Measurements from ENCODE around the gene MPPED2. TPM values are rescaled to one million over a fixed set of nuclear protein-coding genes. Genes with fewer than 3 reads are reported as not detected.

Gene MPPED2
- total and polyA plus RNA-seq, 12 donors: 2.1 to 28.3 (median 5.7) TPM

GRCh38 chr11:30505603-30506002, 80.5 kb downstream of the MPPED2 start:
- Histone ChIP-seq H3K36me3 (replicated peaks in 1 of 2) (no peaks in the 10 kb centered on the region), H3K9me3 (replicated peaks in 1 of 3) (no peaks in the 10 kb centered on the region), H3K4me3 (no peak overlapping the region), H3K4me1 (replicated peaks in 1 of 2) (no peaks in the 10 kb centered on the region), H3K27ac (no peak overlapping the region), H3K27me3 (no peaks in the 10 kb centered on the region)
- intact Hi-C loops (cut with DNase I): no loop called here
- no peak for TF ChIP-seq POLR2A (IDR thresholded peaks at IDR 0.05)
- TF ChIP-seq, protein P1, sequence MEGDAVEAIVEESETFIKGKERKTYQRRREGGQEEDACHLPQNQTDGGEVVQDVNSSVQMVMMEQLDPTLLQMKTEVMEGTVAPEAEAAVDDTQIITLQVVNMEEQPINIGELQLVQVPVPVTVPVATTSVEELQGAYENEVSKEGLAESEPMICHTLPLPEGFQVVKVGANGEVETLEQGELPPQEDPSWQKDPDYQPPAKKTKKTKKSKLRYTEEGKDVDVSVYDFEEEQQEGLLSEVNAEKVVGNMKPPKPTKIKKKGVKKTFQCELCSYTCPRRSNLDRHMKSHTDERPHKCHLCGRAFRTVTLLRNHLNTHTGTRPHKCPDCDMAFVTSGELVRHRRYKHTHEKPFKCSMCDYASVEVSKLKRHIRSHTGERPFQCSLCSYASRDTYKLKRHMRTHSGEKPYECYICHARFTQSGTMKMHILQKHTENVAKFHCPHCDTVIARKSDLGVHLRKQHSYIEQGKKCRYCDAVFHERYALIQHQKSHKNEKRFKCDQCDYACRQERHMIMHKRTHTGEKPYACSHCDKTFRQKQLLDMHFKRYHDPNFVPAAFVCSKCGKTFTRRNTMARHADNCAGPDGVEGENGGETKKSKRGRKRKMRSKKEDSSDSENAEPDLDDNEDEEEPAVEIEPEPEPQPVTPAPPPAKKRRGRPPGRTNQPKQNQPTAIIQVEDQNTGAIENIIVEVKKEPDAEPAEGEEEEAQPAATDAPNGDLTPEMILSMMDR (IDR thresholded peaks at IDR 0.05): no peak
- no peak for DNase-seq
- WGBS, 4 donors: 83 to 93% (median 90%) methylated on average over 3 of the region's 3 CpGs

GRCh38 chr11:30504468-30504867, 81.7 kb downstream of the MPPED2 start:
- no peak overlapping the region for H3K4me3 ChIP-seq
- no peak for TF ChIP-seq POLR2A (IDR thresholded peaks at IDR 0.05)
- TF ChIP-seq, protein P1 (IDR thresholded peaks at IDR 0.05): no peak
- no peaks in the 10 kb centered on the region for H3K36me3 ChIP-seq (replicated peaks in 1 of 2)
- WGBS, 4 donors: 37 to 67% (median 54%) methylated on average over 2 of the region's 2 CpGs
- H3K27ac ChIP-seq: no peak overlapping the region
- no peaks in the 10 kb centered on the region for H3K9me3 ChIP-seq (replicated peaks in 1 of 3)
- intact Hi-C loops (cut with DNase I): no loop called here
- no peak for DNase-seq
- no peaks in the 10 kb centered on the region for H3K27me3 ChIP-seq
- H3K4me1 ChIP-seq (replicated peaks in 1 of 2): no peaks in the 10 kb centered on the region

DNA sequence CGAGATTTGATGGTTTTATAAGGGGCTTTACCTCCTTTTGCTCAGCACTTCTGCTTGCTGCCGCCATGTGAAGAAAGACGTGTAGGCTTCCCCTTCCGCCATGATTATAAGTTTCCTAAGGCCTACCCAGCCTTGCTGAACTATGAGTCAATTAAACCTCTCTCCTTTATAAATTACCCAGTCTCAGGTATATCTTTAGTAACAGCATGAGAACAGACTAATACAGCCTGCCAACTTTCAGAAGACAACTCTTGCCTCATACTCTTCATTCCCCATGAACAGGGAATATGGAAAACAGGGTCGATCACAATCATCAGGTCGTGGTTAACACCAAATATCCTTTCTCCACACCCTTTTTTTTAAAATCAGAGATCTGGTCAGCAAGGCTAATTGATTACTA, 83.0 kb downstream of the MPPED2 start:
- no peak overlapping the region for H3K27ac ChIP-seq
- DNase-seq: no peak
- intact Hi-C loops (cut with DNase I): no loop called here
- 76 to 93% (median 86%) methylated on average over 6 of the region's 6 CpGs for WGBS, 4 donors
- H3K27me3 ChIP-seq: no peaks in the 10 kb centered on the region
- no peak overlapping the region for H3K4me3 ChIP-seq
- no peaks in the 10 kb centered on the region for H3K9me3 ChIP-seq (replicated peaks in 1 of 3)
- no peak for TF ChIP-seq POLR2A (IDR thresholded peaks at IDR 0.05)
- TF ChIP-seq, protein P1 (IDR thresholded peaks at IDR 0.05): no peak
- H3K36me3 ChIP-seq (replicated peaks in 1 of 2): no peaks in the 10 kb centered on the region
- no peaks in the 10 kb centered on the region for H3K4me1 ChIP-seq (replicated peaks in 1 of 2)

DNA sequence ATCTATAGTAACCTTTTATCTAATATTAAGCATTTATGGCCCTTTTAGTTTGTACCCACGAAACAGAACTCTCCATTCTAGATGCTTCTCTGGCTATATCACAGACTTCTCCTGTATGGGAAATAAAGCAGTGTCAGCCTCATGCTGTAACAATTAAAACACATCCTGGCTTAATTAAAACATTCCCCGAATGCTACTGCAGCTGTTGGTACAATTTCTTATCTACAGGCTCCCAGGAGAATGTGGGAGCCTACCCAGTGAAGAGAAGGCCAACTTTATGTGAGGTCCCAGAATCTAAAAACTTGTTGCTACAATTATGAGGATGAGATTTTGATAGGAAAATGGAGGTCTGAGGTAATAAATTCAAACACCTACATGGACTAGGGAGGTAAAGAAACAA, 83.8 kb downstream of the MPPED2 start:
- Histone ChIP-seq H3K27me3 (no peaks in the 10 kb centered on the region), H3K36me3 (replicated peaks in 1 of 2) (no peaks in the 10 kb centered on the region), H3K9me3 (replicated peaks in 1 of 3) (no peaks in the 10 kb centered on the region), H3K4me1 (replicated peaks in 1 of 2) (no peaks in the 10 kb centered on the region), H3K27ac (no peak overlapping the region), H3K4me3 (no peak overlapping the region)
- TF ChIP-seq POLR2A (IDR thresholded peaks at IDR 0.05): no peak
- TF ChIP-seq, protein P1 (IDR thresholded peaks at IDR 0.05): no peak
- intact Hi-C loops (cut with DNase I): no loop called here
- 74 to 89% (median 78%) methylated on average over 2 of the region's 2 CpGs for WGBS, 4 donors
- no peak for DNase-seq
